SK-N-SH treated with all-trans-retinoic acid at 6 μM for 48 hours (cell line): ENCODE measurements around the gene ARL8A.

ENCODE experiments used
- CSDC2 ChIP-seq: fragments of 250-450 bp; sonication (Bioruptor Pico); IDR thresholded peaks from 2 replicates; pipeline ENCODE4 v1.5.0; 2020; ENCODE audit warnings: mild to moderate bottlenecking, moderate library complexity
- ESRRG ChIP-seq: fragments of 250-450 bp; sonication (Bioruptor Pico); IDR thresholded peaks from 2 replicates; pipeline ENCODE4 v1.6.1; 2021; ENCODE audit warnings: mild to moderate bottlenecking
- GLIS3 ChIP-seq: fragments of 250-450 bp; sonication (Bioruptor Pico); IDR thresholded peaks from 2 replicates; pipeline ENCODE4 v1.5.0; 2020; ENCODE audit warnings: mild to moderate bottlenecking, moderate library complexity
- RARB ChIP-seq: fragments of 250-450 bp; sonication (Bioruptor Pico); IDR thresholded peaks from 2 replicates; pipeline ENCODE4 v1.8.0; 2021; ENCODE audit warnings: mild to moderate bottlenecking, moderate library complexity
- TCF4 ChIP-seq: fragments of 250-450 bp; sonication (Bioruptor Pico); IDR thresholded peaks from 2 replicates; pipeline ENCODE4 v1.8.0; 2021; ENCODE audit warnings: mild to moderate bottlenecking, moderate library complexity, borderline replicate concordance
- ZFP30 ChIP-seq: fragments of 450-650 bp; formaldehyde crosslinking; IDR thresholded peaks from 2 replicates; pipeline ENCODE4 v1.5.0; 2022; ENCODE audit warnings: mild to moderate bottlenecking, moderate library complexity
- ZNF8 ChIP-seq: fragments of 450-650 bp; formaldehyde crosslinking; IDR thresholded peaks from 2 replicates; pipeline ENCODE4 v1.5.0; 2020; ENCODE audit warnings: mild to moderate bottlenecking, moderate library complexity

- TF ChIP-seq ZFP30, result no peak
- TF ChIP-seq CSDC2 (CRISPR knock-in tag), result no peak
- no peak for TF ChIP-seq ESRRG (CRISPR knock-in tag)
- TF ChIP-seq ZNF8, result no peak
- TF ChIP-seq TCF4 (CRISPR knock-in tag), result no peak
- no peak for TF ChIP-seq GLIS3 (CRISPR knock-in tag)
- TF ChIP-seq RARB (CRISPR knock-in tag), result no peak
Observed at GRCh38 chr1:202085682-202086373, 58.7 kb downstream of the ARL8A start.
